Measurements from ENCODE around the gene INPP5A.
"Not testable (repeated sequence)": the region's sequence is repeated elsewhere in the genome, so short reads cannot be mapped to it uniquely, and the experiment has no call there.

Gene INPP5A

GRCh38 chr10:132699411-132700155 is 162.0 kb downstream of the INPP5A start:
- no peak for DNase-seq

GRCh38 chr10:132700156-132701098 is 162.8 kb downstream of the INPP5A start:
- DNase-seq = no peak

DNA sequence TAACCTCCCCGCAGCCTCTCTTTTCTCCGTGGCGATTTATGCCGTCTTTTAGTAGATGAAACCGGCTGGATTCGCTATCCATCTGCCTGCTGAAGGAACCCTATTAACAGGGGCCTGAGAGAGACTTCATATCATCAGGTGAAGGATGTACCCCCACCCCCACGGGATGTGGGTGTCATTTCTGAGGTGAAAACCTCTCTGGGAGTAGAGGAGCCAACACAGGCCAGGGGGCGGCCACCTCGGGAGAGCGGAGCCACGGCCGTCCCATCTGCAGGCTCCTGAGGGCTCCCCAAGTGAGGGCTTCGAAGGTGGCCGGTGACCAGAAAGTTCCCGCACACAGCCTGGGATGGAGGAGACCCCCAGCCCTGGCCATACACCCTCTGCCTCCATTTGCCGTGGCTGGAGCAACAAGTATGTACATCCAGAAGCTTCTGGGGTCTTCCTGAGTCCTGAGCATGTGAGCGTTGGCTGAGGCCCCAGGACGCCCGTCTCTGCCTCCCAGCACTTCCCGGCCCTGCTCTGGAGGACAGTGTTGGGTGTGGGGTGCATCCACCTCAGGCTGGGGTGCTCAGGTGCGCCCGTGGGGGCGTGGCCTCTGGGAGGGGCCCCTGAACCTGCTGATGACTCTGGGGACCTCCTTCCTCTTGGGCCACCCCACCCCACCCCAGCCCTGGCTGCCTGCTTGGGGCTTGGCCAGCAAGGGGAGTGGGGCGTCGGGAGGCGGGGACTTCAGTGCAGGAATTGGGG is 163.7 kb downstream of the INPP5A start:
- no peak for DNase-seq

- no peak for DNase-seq
Observed at GRCh38 chr10:132701846-132702190, 164.2 kb downstream of the INPP5A start.

DNA sequence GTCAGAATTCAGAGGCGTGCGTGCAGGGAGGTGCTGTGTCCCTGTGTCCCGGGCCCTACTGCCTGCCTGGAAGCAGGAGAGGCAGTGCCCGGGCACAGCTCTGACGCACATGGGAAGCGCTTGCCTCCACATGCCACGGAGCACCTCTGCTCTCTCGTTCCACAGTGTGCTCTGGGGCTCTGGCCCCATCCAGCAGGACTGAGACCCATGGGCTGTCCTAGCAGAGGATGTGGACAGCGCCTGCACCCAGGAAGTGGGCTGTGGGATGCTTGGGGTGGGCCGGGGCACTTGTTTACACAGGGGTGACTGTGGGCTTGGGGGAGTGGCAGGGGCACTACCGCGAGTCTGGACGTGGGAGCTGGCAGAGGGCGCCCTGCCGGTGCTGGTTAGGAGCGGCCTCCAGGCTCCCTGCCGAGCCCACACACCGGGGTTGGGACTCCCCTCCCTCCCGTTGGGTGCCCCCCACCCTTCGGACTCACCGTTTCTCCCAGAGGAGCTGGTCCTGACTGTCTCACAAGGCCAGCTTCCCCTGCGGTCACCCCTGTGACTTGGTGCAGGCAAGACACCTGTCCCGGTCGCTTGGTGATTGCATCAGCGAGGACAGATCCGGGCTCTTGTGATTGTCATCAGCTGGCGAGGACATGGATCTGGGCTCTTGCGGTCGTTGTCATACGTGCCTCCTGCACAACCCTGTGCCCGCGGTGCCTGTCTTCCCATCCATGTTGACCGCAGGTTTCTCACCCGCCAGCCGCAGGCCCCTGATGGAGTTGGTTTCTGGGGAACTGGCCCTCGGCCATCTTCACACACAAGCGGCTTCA is 165.2 kb downstream of the INPP5A start:
- DNase-seq = no peak

GRCh38 chr10:132703419-132704007 is 165.9 kb downstream of the INPP5A start:
- no peak for DNase-seq

DNA sequence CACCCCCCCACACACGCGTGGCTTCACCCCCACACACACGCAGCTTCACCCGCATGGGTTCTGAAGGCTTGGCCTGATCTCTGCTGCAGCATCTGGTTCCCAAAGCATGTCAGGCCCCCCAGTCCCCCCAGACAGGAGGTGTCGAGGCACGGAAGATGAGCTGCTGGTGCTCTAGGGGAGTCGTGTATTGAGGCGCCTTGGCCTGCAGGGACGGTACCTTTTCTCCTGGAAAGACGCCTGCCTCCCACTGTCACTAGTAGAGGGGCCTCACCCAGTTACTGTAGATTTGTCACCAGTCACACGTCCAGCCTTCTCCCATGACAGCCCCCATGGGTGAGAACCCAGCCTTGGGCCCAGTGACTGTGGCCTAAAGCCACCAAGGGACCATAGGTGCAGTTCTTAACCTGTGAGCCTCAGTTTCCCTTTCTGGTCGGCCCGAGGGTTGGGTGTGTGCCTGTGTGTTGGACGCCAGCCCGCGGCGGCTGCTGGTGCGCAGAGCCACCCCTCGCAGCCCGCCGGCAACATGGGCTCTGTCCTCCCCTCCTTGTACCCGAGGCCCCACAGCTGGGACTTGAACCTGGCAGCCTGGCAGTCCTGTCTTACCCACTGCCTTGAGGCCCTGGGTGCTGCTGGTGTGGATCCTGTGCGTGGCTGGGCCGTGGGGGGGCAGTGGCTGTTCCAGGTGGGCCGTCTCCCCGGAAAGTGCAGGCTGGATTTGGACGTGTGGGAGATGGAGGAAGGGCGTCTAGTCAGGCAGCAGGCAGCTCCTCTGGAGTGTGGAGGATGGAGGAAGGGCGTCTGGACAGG is 166.6 kb downstream of the INPP5A start:
- no peak for DNase-seq

DNA sequence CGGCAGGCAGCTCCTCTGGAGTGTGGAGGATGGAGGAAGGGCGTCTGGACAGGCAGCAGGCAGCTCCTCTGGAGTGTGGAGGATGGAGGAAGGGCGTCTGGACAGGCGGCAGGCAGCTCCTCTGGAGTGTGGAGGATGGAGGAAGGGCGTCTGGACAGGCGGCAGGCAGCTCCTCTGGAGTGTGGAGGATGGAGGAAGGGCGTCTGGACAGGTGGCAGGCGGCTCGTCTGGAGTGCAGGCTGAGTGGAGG is 167.2 kb downstream of the INPP5A start:
- not testable (repeated sequence) for DNase-seq

GRCh38 chr10:132705173-132705572 is 167.6 kb downstream of the INPP5A start:
- no peak for DNase-seq

GRCh38 chr10:132705943-132706342 is 168.4 kb downstream of the INPP5A start:
- no peak for DNase-seq

- DNase-seq = no peak
Observed at GRCh38 chr10:132706701-132707100, 169.1 kb downstream of the INPP5A start.

DNA sequence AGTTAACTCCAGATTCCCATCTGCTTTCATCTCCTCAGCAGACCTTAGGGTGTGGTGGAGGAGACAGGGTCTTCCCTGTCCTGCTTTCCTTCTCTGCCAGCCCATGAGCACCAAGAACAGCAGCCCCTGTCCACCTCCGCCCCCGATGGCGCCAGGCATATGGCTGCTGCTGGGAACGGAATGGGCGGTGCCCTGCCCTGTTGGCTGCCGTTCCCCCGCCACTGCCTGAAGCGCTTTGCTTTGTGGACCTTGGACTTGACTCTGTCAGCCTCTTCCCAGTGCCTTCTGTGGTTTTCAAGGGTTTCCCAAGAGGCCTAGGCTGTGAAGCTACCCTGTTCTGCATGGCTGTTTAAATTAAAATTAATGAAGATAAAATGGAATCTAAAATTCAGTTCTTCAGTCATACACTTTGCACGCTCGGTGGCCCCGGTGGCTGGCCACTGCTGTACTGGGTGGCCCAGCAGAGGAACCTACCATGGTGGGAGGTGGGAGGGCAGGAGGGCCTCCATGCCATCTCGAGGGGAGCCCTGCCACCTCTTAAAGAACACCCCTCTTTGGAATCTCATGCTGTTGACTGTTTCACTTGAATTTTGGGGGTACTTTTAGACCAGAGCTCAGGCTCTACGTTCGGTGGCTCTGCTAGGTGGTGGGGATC is 169.7 kb downstream of the INPP5A start:
- no peak for DNase-seq

- no peak for DNase-seq
Observed at GRCh38 chr10:132707776-132708171, 170.2 kb downstream of the INPP5A start.

DNA sequence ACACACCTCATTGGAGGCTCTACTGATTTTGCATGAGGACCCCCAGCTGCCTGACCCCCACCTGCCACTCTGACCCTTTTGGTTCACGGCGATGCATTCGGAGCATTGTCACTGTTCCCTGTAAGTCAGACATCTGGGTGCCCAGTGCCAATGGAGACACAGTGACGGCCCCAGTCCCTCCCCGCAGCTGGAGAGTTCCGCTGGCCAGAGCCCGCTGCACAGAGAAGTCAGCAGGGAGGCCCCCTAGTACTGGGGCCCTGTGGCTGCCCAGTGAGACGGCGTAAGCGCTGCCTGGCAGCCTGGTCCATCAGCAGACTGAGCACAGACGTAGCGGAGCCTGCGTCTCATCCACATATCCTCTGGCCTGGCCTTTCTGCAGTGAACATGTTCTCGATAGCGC is 170.9 kb downstream of the INPP5A start:
- DNase-seq = no peak

GRCh38 chr10:132708936-132709335 is 171.3 kb downstream of the INPP5A start:
- DNase-seq = no peak

- DNase-seq = no peak
Observed at GRCh38 chr10:132709471-132709951, 171.9 kb downstream of the INPP5A start.

GRCh38 chr10:132710036-132710686 is 172.6 kb downstream of the INPP5A start:
- no peak for DNase-seq

DNA sequence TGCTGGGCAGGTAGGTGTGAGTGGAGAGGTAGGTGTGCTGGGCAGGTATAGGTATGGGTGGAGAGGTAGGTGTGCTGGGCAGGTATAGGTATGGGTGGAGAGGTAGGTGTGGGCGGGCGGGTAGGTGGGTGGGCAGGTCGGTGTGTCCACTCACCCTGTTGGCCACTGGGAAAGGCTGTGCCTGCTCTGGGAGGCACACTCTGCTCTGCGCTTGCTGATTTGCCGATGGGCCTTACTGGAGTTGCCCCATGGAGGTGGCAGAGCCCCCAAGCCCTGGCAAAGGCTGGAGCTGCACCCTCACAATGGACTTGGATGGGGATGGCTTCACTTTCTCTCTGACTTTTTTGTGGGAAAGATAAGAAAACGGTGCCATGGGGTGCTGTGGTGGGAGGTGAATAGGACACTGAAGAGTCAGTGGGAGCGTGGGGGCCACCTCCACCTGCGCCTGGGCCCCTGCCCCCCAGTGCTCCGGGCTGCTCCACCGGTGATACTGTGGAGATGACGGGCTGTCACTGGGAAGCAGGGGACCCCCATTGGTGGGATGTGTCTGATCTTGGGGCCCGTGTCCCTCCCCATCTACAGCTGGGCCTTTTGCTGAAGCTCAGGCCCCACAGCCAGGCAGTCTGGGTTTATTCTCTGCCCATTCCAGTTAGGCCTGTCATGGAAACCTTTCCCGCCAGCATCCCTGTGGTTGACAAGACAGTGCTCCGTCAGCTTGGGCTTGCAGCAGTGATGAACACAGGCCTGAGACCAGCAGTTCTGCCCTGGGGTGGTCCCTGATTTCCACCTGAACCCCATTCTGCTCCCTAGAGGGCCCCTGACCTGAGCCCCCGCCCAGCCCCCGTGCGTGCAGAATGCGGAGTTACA is 173.4 kb downstream of the INPP5A start:
- no peak for DNase-seq

DNA sequence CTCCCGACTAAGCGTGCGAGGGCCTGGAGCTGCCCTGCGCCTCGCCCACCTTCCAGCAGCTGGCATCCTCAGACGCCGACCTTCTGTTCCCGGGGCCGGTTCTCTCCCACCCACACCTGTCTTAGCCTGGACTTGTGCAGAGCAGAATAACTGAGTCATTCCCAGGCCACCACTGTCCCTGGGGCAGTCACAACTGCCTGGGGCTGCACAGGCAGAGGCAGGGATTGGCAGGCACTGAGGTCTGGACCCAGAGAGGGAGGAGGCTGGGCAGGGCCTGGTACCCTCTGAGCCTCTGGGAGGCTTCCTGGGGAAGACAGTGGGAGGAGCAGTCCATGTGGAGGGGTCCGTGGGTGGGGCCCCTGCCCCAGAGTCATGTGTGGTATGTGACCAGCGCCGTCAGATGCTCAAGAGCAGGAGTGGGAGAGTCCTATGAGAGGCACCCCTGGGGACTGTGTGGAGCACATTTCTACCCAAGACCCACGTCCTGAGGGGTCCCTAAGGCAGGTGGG is 174.1 kb downstream of the INPP5A start:
- no peak for DNase-seq

Measured in NCI-H2227 treated with DMSO at 0.1 percent for 48 hours (cell line).